SK-N-SH (cell line): Measurements from ENCODE around the gene AKR1D1. TPM values are rescaled to one million over a fixed set of nuclear protein-coding genes. Genes with fewer than 3 reads are reported as not detected.
A peak's percentile ranks its signal among the peaks of the same experiment; 100 is the strongest.

Source experiments
- CTCF ChIA-PET: fragments of 300-600, 350-600 bp; formaldehyde crosslinking; extraction: SDS; loops from one replicate; lab custom pipeline; 2021; lab: Yijun Ruan, JAX
- POLR2A ChIA-PET: fragments of 350-600 bp; sonication (Branson Sonifier 250); formaldehyde crosslinking; extraction: SDS; loops from one replicate; lab custom pipeline; 2020; ENCODE audit warnings: antibody characterized with exemption, inconsistent platforms; lab: Yijun Ruan, JAX
- DNase-seq: peaks from one replicate; pipeline ENCODE4 v3.0.0; 2012
- H2AFZ ChIP-seq: fragments of 200-600 bp; sonication (generic); 2 replicates; pipeline ENCODE4 v1.8.1; 2016; ENCODE audit warnings: antibody characterized with exemption, mild to moderate bottlenecking, low read depth
- H3F3A ChIP-seq: fragments of 200-600 bp; sonication (generic); replicated peaks from 2 replicates; pipeline ENCODE3; 2016; ENCODE audit warnings: antibody characterized with exemption, mild to moderate bottlenecking; ENCODE audit not compliant: insufficient read depth
- H3K27ac ChIP-seq, 2 experiments: fragments of 200-500 bp in 1 of 2; fragments of 200-600 bp in 1 of 2; sonication (Bioruptor generic) in 1 of 2; sonication (generic), shearing (Covaris generic) in 1 of 2; 2 replicates each; pipeline versions ENCODE4 v1.5.1 to v1.6.1; 2014 to 2016; ENCODE audit warnings: low read depth in 2 of 2, inconsistent platforms in 1 of 2, low read length in 1 of 2, mild to moderate bottlenecking in 1 of 2, mixed read lengths in 1 of 2
- H3K27me3 ChIP-seq: fragments of 200-600 bp; sonication (generic), shearing (Covaris generic); 2 replicates; pipeline ENCODE4 v1.6.1; 2016; ENCODE audit warnings: mixed run types; ENCODE audit not compliant: insufficient read depth
- H3K36me3 ChIP-seq, 2 experiments: fragments of 200-500 bp in 1 of 2; fragments of 200-600 bp in 1 of 2; sonication (Bioruptor generic) in 1 of 2; sonication (generic) in 1 of 2; replicated peaks in 1 of 2; 2 replicates each; pipeline versions ENCODE3 to v1.5.1; 2014 to 2016; ENCODE audit warnings: low read length in 1 of 2, mild to moderate bottlenecking in 1 of 2; ENCODE audit not compliant: insufficient read depth in 2 of 2, control insufficient read depth in 1 of 2
- H3K4me1 ChIP-seq, 2 experiments: fragments of 200-500 bp in 1 of 2; fragments of 200-600 bp in 1 of 2; sonication (Bioruptor generic) in 1 of 2; sonication (generic), shearing (Covaris generic) in 1 of 2; 2 replicates each; pipeline versions ENCODE4 v1.5.1 to v1.6.1; 2014 to 2016; ENCODE audit warnings: low read depth in 1 of 2, low read length in 1 of 2, mixed run types in 1 of 2; ENCODE audit not compliant: insufficient read depth in 2 of 2, control insufficient read depth in 1 of 2
- H3K4me2 ChIP-seq: fragments of 200-600 bp; sonication (generic), shearing (Covaris generic); 2 replicates; pipeline ENCODE4 v1.6.1; 2017; ENCODE audit warnings: mixed run types
- H3K4me3 ChIP-seq, 2 experiments: fragments of 200-500 bp in 1 of 2; fragments of 200-600 bp in 1 of 2; sonication (Bioruptor generic) in 1 of 2; sonication (generic), shearing (Covaris generic) in 1 of 2; 2 replicates each; pipeline versions ENCODE4 v1.5.1 to v1.8.1; 2014 to 2016; ENCODE audit warnings: low read depth in 2 of 2, inconsistent platforms in 1 of 2, low read length in 1 of 2, mild to moderate bottlenecking in 1 of 2, mixed read lengths in 1 of 2, moderate library complexity in 1 of 2
- H3K79me2 ChIP-seq: fragments of 200-600 bp; sonication (generic); 2 replicates; pipeline ENCODE4 v1.8.1; 2017; ENCODE audit warnings: mild to moderate bottlenecking; ENCODE audit not compliant: insufficient read depth
- H3K9ac ChIP-seq: fragments of 200-600 bp; sonication (generic); 2 replicates; pipeline ENCODE4 v1.6.1; 2017; ENCODE audit warnings: mixed run types
- H3K9me2 ChIP-seq: fragments of 200-600 bp; sonication (generic); 2 replicates; pipeline ENCODE4 v1.6.1; 2017; ENCODE audit warnings: mixed run types
- H3K9me3 ChIP-seq: fragments of 200-600 bp; sonication (generic); 2 replicates; pipeline ENCODE4 v1.6.1; 2017; ENCODE audit warnings: mixed run types, mild to moderate bottlenecking, moderate library complexity
- H4K20me1 ChIP-seq: fragments of 200-600 bp; sonication (generic); 2 replicates; pipeline ENCODE4 v1.6.1; 2017; ENCODE audit warnings: mild to moderate bottlenecking, mixed run types; ENCODE audit not compliant: insufficient read depth
- CHD2 ChIP-seq: fragments of 150-350 bp; IDR thresholded peaks from 2 replicates; pipeline ENCODE4 v1.6.1; 2018; ENCODE audit warnings: low read length; ENCODE audit not compliant: partially characterized antibody
- ELF1 ChIP-seq: IDR thresholded peaks from 2 replicates; pipeline ENCODE4 v1.4.0; 2012
- EP300 ChIP-seq, 2 experiments: IDR thresholded peaks; 2 replicates each; pipeline versions ENCODE4 v1.4.0 to v1.6.1; 2012; ENCODE audit warnings: borderline replicate concordance in 1 of 2, low read depth in 1 of 2, low read length in 1 of 2
- FOSL2 ChIP-seq: IDR thresholded peaks from 2 replicates; pipeline ENCODE4 v1.4.0; 2012; ENCODE audit warnings: low read depth, mild to moderate bottlenecking, moderate library complexity, borderline replicate concordance
- FOXM1 ChIP-seq: IDR thresholded peaks from 2 replicates; pipeline ENCODE4 v1.4.0; 2012; ENCODE audit warnings: low read depth, mild to moderate bottlenecking
- GATA2 ChIP-seq: sonication (generic); formaldehyde crosslinking; IDR thresholded peaks from 2 replicates; pipeline ENCODE4 v1.5.0; 2020; ENCODE audit warnings: mild to moderate bottlenecking, missing genetic modification reagents
- IRF3 ChIP-seq: fragments of 150-350 bp; IDR thresholded peaks from 2 replicates; pipeline ENCODE4 v1.6.1; 2016; ENCODE audit warnings: mild to moderate bottlenecking, low read depth, low read length
- JUND ChIP-seq: IDR thresholded peaks from 2 replicates; pipeline ENCODE4 v1.4.0; 2012
- MXI1 ChIP-seq: IDR thresholded peaks from 2 replicates; pipeline ENCODE4 v1.6.1; 2012; ENCODE audit warnings: mild to moderate bottlenecking, low read depth, low read length, improper control_type of control experiment
- NFIC ChIP-seq: IDR thresholded peaks from 2 replicates; pipeline ENCODE4 v1.4.0; 2012; ENCODE audit warnings: borderline replicate concordance
- NRF1 ChIP-seq: IDR thresholded peaks from 2 replicates; pipeline ENCODE4 v1.6.1; 2012; ENCODE audit warnings: low read depth, mild to moderate bottlenecking, low read length
- POLR2AphosphoS5 ChIP-seq: IDR thresholded peaks from 2 replicates; pipeline ENCODE4 v1.6.1; 2012; ENCODE audit warnings: low read depth, low read length
- RAD21 ChIP-seq: IDR thresholded peaks from 2 replicates; pipeline ENCODE4 v1.6.1; 2012; ENCODE audit warnings: mild to moderate bottlenecking, low read length
- RCOR1 ChIP-seq: fragments of 150-350 bp; IDR thresholded peaks from 2 replicates; pipeline ENCODE4 v1.6.1; 2017; ENCODE audit warnings: antibody characterized with exemption, low read length
- RFX5 ChIP-seq: IDR thresholded peaks from 2 replicates; pipeline ENCODE4 v1.6.1; 2012; ENCODE audit warnings: mild to moderate bottlenecking, improper control_type of control experiment, low read length
- SIN3A ChIP-seq: IDR thresholded peaks from 2 replicates; pipeline ENCODE4 v1.6.1; 2012; ENCODE audit warnings: low read depth, mild to moderate bottlenecking, low read length, moderate library complexity, borderline replicate concordance
- SMC3 ChIP-seq: IDR thresholded peaks from 2 replicates; pipeline ENCODE4 v1.6.1; 2012; ENCODE audit warnings: low read depth, low read length, improper control_type of control experiment
- TAF1 ChIP-seq: IDR thresholded peaks from 2 replicates; pipeline ENCODE4 v1.6.1; 2012; ENCODE audit warnings: low read depth, mild to moderate bottlenecking, low read length, moderate library complexity, borderline replicate concordance
- TCF12 ChIP-seq: IDR thresholded peaks from 2 replicates; pipeline ENCODE4 v1.4.0; 2012
- TEAD4 ChIP-seq: IDR thresholded peaks from 2 replicates; pipeline ENCODE4 v1.4.0; 2012; ENCODE audit warnings: mild to moderate bottlenecking, borderline replicate concordance; ENCODE audit not compliant: insufficient read depth
- USF1 ChIP-seq: IDR thresholded peaks from 2 replicates; pipeline ENCODE4 v1.4.0; 2012; ENCODE audit warnings: low read depth, borderline replicate concordance
- YY1 ChIP-seq: IDR thresholded peaks from 2 replicates; pipeline ENCODE4 v1.4.0; 2012; ENCODE audit warnings: low read depth, mild to moderate bottlenecking
- ZBTB33 ChIP-seq: IDR thresholded peaks from 2 replicates; pipeline ENCODE4 v1.4.0; 2012; ENCODE audit warnings: low read depth, borderline replicate concordance
- WGBS: methylation state at CpG from one replicate; pipeline ENCODE4 v1.1.6; 2017; ENCODE audit warnings: low lambda C conversion rate; 5-methylcytosine and 5-hydroxymethylcytosine counted together
- polyA plus RNA-seq, 3 experiments: library from polyadenylated mRNA; depleted of rRNA; stranded (reverse); fragments of >200 nt; gene quantifications; 2 replicates each; pipeline ENCODE4 v1.2.3, GENCODE V29; 2012
- TF ChIP-seq, protein P1 (sequence below): IDR thresholded peaks from 2 replicates; pipeline ENCODE4 v1.6.1; 2012; ENCODE audit warnings: mild to moderate bottlenecking, low read depth, low read length, moderate library complexity

AKR1D1 gene
- polyA plus RNA-seq, 1 of the 3 experiments (the other 2 are of a cell fraction): not detected

DNA sequence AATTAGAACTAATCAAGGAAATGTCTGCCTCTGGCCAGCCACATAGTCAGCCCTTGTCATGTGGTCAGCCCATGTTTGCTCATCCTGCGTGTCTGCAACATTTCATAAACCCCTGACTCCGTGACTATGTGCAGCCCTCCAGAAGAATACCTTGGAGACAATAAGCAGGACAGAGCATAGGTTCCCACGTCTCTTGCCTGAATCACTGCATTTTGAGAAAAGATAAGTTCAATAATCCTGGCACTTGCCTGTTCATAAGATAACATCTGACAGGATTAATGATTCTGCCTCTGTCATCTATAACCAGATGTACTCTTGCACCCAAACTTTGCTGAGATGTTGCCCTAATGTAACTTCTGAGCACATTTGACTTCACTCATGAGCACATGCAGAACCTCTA is 78.4 kb downstream of the AKR1D1 start (continued):
- no peak for TF ChIP-seq IRF3
- TF ChIP-seq USF1: no peak
- TF ChIP-seq EP300 (IDR thresholded peaks at IDR 0.05; ENCODE audit: borderline replicate concordance in 1 of 2, low read depth in 1 of 2, low read length in 1 of 2): peak in 1 of 2 experiments; percentile 93; a peak in 2 of 4 replicates
- no peak for TF ChIP-seq SMC3
- no peak for TF ChIP-seq ELF1
- no peak for TF ChIP-seq FOXM1
- no peak for TF ChIP-seq RFX5
- TF ChIP-seq SIN3A: no peak
- TF ChIP-seq, protein P1, sequence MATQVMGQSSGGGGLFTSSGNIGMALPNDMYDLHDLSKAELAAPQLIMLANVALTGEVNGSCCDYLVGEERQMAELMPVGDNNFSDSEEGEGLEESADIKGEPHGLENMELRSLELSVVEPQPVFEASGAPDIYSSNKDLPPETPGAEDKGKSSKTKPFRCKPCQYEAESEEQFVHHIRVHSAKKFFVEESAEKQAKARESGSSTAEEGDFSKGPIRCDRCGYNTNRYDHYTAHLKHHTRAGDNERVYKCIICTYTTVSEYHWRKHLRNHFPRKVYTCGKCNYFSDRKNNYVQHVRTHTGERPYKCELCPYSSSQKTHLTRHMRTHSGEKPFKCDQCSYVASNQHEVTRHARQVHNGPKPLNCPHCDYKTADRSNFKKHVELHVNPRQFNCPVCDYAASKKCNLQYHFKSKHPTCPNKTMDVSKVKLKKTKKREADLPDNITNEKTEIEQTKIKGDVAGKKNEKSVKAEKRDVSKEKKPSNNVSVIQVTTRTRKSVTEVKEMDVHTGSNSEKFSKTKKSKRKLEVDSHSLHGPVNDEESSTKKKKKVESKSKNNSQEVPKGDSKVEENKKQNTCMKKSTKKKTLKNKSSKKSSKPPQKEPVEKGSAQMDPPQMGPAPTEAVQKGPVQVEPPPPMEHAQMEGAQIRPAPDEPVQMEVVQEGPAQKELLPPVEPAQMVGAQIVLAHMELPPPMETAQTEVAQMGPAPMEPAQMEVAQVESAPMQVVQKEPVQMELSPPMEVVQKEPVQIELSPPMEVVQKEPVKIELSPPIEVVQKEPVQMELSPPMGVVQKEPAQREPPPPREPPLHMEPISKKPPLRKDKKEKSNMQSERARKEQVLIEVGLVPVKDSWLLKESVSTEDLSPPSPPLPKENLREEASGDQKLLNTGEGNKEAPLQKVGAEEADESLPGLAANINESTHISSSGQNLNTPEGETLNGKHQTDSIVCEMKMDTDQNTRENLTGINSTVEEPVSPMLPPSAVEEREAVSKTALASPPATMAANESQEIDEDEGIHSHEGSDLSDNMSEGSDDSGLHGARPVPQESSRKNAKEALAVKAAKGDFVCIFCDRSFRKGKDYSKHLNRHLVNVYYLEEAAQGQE: no peak
- TF ChIP-seq GATA2: peak; percentile 77
- TF ChIP-seq CHD2: peak; percentile 40
- TF ChIP-seq NFIC: no peak
- TF ChIP-seq POLR2AphosphoS5: no peak
- no peak for TF ChIP-seq TEAD4
- TF ChIP-seq RCOR1: peak; percentile 70; the same call in 1 of the 2 replicates
- TF ChIP-seq JUND: no peak
- peak; percentile 15; the same call in 1 of the 2 replicates for TF ChIP-seq RAD21

GRCh38 chr7:138157702-138158101 is 81.4 kb downstream of the AKR1D1 start:
- no peak overlapping the region for H3K4me3 ChIP-seq
- no peaks in the 10 kb centered on the region for H3K36me3 ChIP-seq
- CTCF ChIA-PET: interaction anchor here (1.5 kb wide), 1 partner anchor 155 kb away, joined by 5 read pairs; the partner anchor contains the start of gene CREB3L2
- no peak overlapping the region for H3K27ac ChIP-seq
- 14% methylated on average over 4 of the region's 4 CpGs for whole genome bisulfite sequencing
- H3K4me2 ChIP-seq: no peak overlapping the region
- TF ChIP-seq TEAD4 (no peak), MXI1 (no peak), YY1 (no peak), RCOR1 (no peak), NRF1 (no peak), ZBTB33 (no peak), ELF1 (no peak), FOSL2 (no peak), TAF1 (no peak), POLR2AphosphoS5 (no peak), RFX5 (no peak), SIN3A (no peak), TCF12 (no peak), JUND (no peak)
- DNase-seq: no peak
- H2AFZ ChIP-seq: no peak overlapping the region
- H3K9me2 ChIP-seq: no peaks in the 10 kb centered on the region
- peaks cover 0 to 11% of the 10 kb centered on the region in 2 experiments; a peak in 2 of 4 replicates for H3K4me1 ChIP-seq
- H3K79me2 ChIP-seq: no peaks in the 10 kb centered on the region
- 0 out of 2 replicates have a peak, but pooled peaks cover 6% of the 10 kb centered on the region for H3K9me3 ChIP-seq
- no peaks in the 10 kb centered on the region for H4K20me1 ChIP-seq
- POLR2A ChIA-PET: interaction anchor here (0.7 kb wide), 1 partner anchor 61 kb away, joined by 3 read pairs; no protein-coding TSS in a partner anchor
- H3F3A ChIP-seq: no peaks in the 10 kb centered on the region
- H3K27me3 ChIP-seq: no peaks in the 10 kb centered on the region
- no peak overlapping the region for H3K9ac ChIP-seq
